ENCODE data around the gene ALK.

DNA sequence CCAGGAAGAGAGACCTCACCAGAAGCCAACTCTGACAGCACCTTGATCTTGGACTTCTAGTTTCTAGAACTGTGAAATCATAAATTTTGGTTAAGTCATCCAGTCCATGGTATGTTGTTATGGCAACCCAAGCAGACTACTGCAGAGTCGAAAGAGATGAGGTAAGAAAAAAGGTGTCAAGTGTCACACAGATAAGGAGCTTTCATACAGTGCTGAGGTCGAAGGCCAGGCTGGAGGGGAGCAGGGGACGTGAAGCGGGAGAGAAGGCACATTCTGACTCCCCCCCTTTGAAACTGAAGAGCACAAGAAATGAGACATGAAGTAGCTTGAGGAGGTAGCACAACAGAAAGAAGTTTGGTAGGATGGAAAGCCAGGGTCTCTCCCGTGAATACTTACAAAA lies 110.4 kb downstream of the ALK start:
- TF ChIP-seq, protein P1, sequence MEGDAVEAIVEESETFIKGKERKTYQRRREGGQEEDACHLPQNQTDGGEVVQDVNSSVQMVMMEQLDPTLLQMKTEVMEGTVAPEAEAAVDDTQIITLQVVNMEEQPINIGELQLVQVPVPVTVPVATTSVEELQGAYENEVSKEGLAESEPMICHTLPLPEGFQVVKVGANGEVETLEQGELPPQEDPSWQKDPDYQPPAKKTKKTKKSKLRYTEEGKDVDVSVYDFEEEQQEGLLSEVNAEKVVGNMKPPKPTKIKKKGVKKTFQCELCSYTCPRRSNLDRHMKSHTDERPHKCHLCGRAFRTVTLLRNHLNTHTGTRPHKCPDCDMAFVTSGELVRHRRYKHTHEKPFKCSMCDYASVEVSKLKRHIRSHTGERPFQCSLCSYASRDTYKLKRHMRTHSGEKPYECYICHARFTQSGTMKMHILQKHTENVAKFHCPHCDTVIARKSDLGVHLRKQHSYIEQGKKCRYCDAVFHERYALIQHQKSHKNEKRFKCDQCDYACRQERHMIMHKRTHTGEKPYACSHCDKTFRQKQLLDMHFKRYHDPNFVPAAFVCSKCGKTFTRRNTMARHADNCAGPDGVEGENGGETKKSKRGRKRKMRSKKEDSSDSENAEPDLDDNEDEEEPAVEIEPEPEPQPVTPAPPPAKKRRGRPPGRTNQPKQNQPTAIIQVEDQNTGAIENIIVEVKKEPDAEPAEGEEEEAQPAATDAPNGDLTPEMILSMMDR (IDR thresholded peaks at IDR 0.05), result no peak
- TF ChIP-seq POLR2A (IDR thresholded peaks at IDR 0.05), result no peak
